ENCODE measurements around the gene CEP162. TPM values are rescaled to one million over a fixed set of nuclear protein-coding genes. Genes with fewer than 3 reads are reported as not detected.
"Not testable (repeated sequence)": the region's sequence is repeated elsewhere in the genome, so short reads cannot be mapped to it uniquely, and the experiment has no call there.

CEP162 gene
- total RNA-seq, 2 donors from 2014 or later = 3.5 to 5.5 TPM

GRCh38 chr6:84243240-84243639 lies 15.8 kb upstream of the CEP162 start:
- TF ChIP-seq, protein P1, sequence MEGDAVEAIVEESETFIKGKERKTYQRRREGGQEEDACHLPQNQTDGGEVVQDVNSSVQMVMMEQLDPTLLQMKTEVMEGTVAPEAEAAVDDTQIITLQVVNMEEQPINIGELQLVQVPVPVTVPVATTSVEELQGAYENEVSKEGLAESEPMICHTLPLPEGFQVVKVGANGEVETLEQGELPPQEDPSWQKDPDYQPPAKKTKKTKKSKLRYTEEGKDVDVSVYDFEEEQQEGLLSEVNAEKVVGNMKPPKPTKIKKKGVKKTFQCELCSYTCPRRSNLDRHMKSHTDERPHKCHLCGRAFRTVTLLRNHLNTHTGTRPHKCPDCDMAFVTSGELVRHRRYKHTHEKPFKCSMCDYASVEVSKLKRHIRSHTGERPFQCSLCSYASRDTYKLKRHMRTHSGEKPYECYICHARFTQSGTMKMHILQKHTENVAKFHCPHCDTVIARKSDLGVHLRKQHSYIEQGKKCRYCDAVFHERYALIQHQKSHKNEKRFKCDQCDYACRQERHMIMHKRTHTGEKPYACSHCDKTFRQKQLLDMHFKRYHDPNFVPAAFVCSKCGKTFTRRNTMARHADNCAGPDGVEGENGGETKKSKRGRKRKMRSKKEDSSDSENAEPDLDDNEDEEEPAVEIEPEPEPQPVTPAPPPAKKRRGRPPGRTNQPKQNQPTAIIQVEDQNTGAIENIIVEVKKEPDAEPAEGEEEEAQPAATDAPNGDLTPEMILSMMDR (IDR thresholded peaks at IDR 0.05) = peak in 1 of 2 donors; percentile 34
- Histone ChIP-seq H3K4me1 (no peaks in the 10 kb centered on the region), H3K9me3 (no peaks in the 10 kb centered on the region), H3K4me3 (no peak overlapping the region), H3K27me3 (no peaks in the 10 kb centered on the region), H3K27ac (no peak overlapping the region), H3K36me3 (no peaks in the 10 kb centered on the region)
- no peak for DNase-seq (ENCODE audit: low spot score)

DNA sequence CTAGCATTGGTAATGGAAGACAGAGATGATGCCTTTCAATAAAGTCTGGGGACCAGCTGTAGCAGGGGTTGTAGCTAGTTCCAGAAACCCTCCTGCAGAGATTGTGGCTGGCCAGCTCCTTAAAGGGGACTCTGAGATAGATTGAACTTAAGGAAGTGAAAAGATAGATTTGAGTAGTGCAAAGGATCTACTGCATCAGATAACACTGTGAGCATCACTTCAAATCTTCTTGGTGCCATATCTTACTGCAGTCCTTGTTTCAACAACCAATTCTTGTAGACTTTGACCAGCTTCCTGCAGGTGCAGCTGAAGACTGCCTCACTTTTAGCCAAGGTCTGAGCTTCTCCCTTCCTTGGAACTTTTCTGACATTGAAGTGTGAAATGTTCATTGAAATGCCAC lies 14.8 kb upstream of the CEP162 start:
- TF ChIP-seq, protein P1 (IDR thresholded peaks at IDR 0.05) = no peak
- Histone ChIP-seq H3K4me1 (no peaks in the 10 kb centered on the region), H3K27me3 (no peaks in the 10 kb centered on the region)

DNA sequence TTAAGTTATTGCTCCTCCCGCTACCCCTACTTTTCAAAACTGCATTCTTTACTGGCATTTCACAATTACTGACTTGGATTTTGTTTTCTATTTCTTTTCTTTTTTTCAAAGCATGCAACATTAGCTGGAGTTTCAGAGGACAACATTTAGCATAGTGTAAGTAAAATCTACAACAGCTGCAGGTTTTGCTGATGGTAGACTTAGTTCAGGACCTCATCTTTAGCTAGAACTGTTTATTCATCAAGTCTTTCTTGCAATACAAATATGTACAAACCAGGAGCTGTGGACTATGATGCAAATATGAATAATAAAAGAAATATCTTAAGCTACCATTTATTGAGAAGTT lies 728 bp upstream of the CEP162 start:
- no peaks in the 10 kb centered on the region for H3K36me3 ChIP-seq
- DNase-seq (ENCODE audit: low spot score) = no peak
- H3K4me1 ChIP-seq = peaks cover 0 to 15% of the 10 kb centered on the region in 2 donors
- H3K4me3 ChIP-seq = peak overlapping the region; percentile 88 to 94
- H3K9me3 ChIP-seq = no peaks in the 10 kb centered on the region
- no peaks in the 10 kb centered on the region for H3K27me3 ChIP-seq
- TF ChIP-seq, protein P1 (IDR thresholded peaks at IDR 0.05) = peak in 1 of 2 donors; percentile 11
- H3K27ac ChIP-seq = peak overlapping the region; percentile 89 to 94

More for the DNA sequence above, 14.8 kb upstream of the CEP162 start:
- H3K36me3 ChIP-seq = no peaks in the 10 kb centered on the region
- no peak overlapping the region for H3K4me3 ChIP-seq
- H3K27ac ChIP-seq = no peak overlapping the region
- no peak for DNase-seq (ENCODE audit: low spot score)
- no peaks in the 10 kb centered on the region for H3K9me3 ChIP-seq

DNA sequence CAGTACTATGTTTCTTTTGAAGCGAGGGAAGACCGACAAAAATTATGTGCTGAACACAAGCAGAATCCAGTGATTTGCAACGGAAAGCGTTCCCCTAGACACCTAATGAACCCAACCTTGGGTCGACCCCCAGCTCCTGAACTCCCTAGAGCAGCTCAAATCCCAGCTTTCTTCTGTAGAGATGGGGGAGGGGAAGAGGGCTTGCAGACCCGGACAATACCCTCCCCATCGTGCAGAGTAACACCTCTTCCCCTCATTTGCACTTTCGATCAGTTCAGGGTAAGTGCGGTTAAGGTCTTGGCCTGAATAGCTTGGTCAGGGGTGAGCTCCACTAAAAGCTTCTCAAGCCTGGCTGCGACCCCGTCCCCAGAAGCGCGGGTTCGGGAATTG lies 404 bp downstream of the CEP162 start:
- H3K4me3 ChIP-seq = peak overlapping the region; percentile 88 to 94
- DNase-seq (ENCODE audit: low spot score) = no peak
- peaks cover 0 to 15% of the 10 kb centered on the region in 2 donors for H3K4me1 ChIP-seq
- no peaks in the 10 kb centered on the region for H3K9me3 ChIP-seq
- TF ChIP-seq, protein P1 (IDR thresholded peaks at IDR 0.05) = no peak
- H3K27ac ChIP-seq = peak overlapping the region; percentile 89 to 94
- no peaks in the 10 kb centered on the region for H3K36me3 ChIP-seq
- no peaks in the 10 kb centered on the region for H3K27me3 ChIP-seq

DNA sequence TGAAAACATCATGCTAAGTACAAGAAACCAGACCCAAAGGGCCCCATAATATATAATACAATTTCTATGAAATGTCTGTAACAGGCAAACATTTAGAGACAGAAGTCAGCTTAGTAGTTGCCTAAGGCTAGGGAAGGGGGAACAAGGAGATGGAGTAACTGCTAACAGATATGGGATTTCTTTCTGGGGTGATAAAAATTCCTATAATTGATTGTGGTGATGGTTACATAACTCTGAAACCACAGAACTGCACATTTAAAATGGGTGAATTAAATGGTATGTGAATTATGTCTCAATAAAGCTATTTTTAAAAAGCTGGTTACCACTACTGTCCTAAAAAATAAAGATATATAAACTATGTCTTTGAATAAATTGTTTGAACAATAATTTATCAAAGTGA lies 3.2 kb downstream of the CEP162 start:
- no peaks in the 10 kb centered on the region for H3K9me3 ChIP-seq
- peaks cover 0 to 15% of the 10 kb centered on the region in 2 donors for H3K4me1 ChIP-seq
- DNase-seq (ENCODE audit: low spot score) = no peak
- no peak overlapping the region for H3K27ac ChIP-seq
- TF ChIP-seq, protein P1 (IDR thresholded peaks at IDR 0.05) = no peak
- H3K4me3 ChIP-seq = no peak overlapping the region
- H3K36me3 ChIP-seq = no peaks in the 10 kb centered on the region
- no peaks in the 10 kb centered on the region for H3K27me3 ChIP-seq

DNA sequence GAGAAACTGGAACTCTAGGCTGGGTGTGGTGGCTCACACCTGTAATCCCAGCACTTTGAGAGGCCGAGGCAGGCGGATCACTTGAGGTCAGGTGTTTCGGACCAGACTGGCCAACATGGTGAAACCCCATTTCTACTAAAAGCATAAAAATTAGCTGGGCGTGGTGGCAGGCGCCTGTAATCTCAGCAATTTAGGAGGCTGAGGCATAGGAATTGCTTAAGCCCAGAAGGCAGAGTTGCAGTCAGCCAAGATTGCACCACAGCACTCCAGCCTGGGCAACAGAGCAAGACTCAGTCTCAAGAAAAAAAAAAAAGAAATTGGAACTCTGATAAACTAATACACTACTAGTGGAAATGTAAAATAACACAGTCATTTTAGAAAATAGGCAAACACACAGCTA lies 3.8 kb downstream of the CEP162 start:
- H3K36me3 ChIP-seq; DNase-seq (ENCODE audit: low spot score); H3K4me3 ChIP-seq; H3K27ac ChIP-seq; H3K9me3 ChIP-seq; H3K27me3 ChIP-seq: not testable (repeated sequence)
- H3K4me1 ChIP-seq = peaks cover 0 to 15% of the 10 kb centered on the region in 2 donors
